Hepatocyte (in vitro differentiated cells): Measurements from ENCODE around the gene ZIC1. TPM values are rescaled to one million over a fixed set of nuclear protein-coding genes. Genes with fewer than 3 reads are reported as not detected.

ENCODE experiments used
- DNase-seq: peaks from one replicate; pipeline ENCODE4 v3.0.0-alpha.2; 2016; ENCODE audit warnings: low spot score
- H2AFZ ChIP-seq: fragments of 200-600 bp; sonication (generic); 2 replicates; pipeline ENCODE4 v1.6.0; 2016; ENCODE audit warnings: antibody characterized with exemption, mild to moderate bottlenecking
- H3K27ac ChIP-seq: fragments of 200-600 bp; sonication (generic); 2 replicates; pipeline ENCODE4 v1.5.1; 2016; ENCODE audit warnings: mild to moderate bottlenecking
- H3K27me3 ChIP-seq: fragments of 200-600 bp; sonication (generic); 2 replicates; pipeline ENCODE4 v1.6.1; 2016
- H3K36me3 ChIP-seq: fragments of 200-600 bp; sonication (generic); replicated peaks from 2 replicates; pipeline ENCODE4 v1.5.1; 2016; ENCODE audit warnings: low read depth; ENCODE audit not compliant: insufficient read depth
- H3K4me1 ChIP-seq: fragments of 200-600 bp; sonication (generic); 2 replicates; pipeline ENCODE4 v1.5.1; 2016; ENCODE audit warnings: mild to moderate bottlenecking, moderate library complexity; ENCODE audit not compliant: insufficient read depth
- H3K4me2 ChIP-seq: fragments of 200-600 bp; sonication (generic); 2 replicates; pipeline ENCODE4 v1.6.0; 2016
- H3K4me3 ChIP-seq: fragments of 200-600 bp; sonication (generic); 2 replicates; pipeline ENCODE4 v1.5.1; 2016; ENCODE audit warnings: mild to moderate bottlenecking
- H3K79me2 ChIP-seq: fragments of 200-600 bp; sonication (generic); 2 replicates; pipeline ENCODE4 v1.6.0; 2017; ENCODE audit warnings: mild to moderate bottlenecking
- H3K9me2 ChIP-seq: fragments of 200-600 bp; sonication (generic); replicated peaks from 2 replicates; pipeline ENCODE4 v1.6.0; 2017; ENCODE audit warnings: mild to moderate bottlenecking; ENCODE audit not compliant: insufficient read depth
- H3K9me3 ChIP-seq: fragments of 200-600 bp; sonication (generic); 2 replicates; pipeline ENCODE4 v1.5.1; 2016; ENCODE audit warnings: low read depth, mild to moderate bottlenecking
- H4K20me1 ChIP-seq: fragments of 200-600 bp; sonication (generic); 2 replicates; pipeline ENCODE4 v1.6.0; 2016; ENCODE audit warnings: mild to moderate bottlenecking; ENCODE audit not compliant: insufficient read depth, poor library complexity, severe bottlenecking
- CTCF ChIP-seq: fragments of 200-600 bp; sonication (generic); IDR thresholded peaks from 2 replicates; pipeline ENCODE4 v1.5.1; 2016; ENCODE audit warnings: antibody characterized with exemption, mild to moderate bottlenecking; ENCODE audit not compliant: poor library complexity
- EZH2 ChIP-seq: fragments of 200-600 bp; sonication (generic); IDR thresholded peaks from 2 replicates; pipeline ENCODE4 v1.6.1; 2016; ENCODE audit warnings: antibody characterized with exemption, mild to moderate bottlenecking, borderline replicate concordance
- EZH2phosphoT487 ChIP-seq: fragments of 200-600 bp; sonication (generic); IDR thresholded peaks from one replicate; pipeline ENCODE4 v1.6.1; 2018; ENCODE audit warnings: antibody characterized with exemption, mild to moderate bottlenecking, low read depth, moderate library complexity; ENCODE audit not compliant: unreplicated experiment, severe bottlenecking
- WGBS: methylation state at CpG from one replicate; pipeline ENCODE4 v1.1.6; 2016; ENCODE audit warnings: low lambda C conversion rate; ENCODE audit errors: missing lambda C conversion rate; 5-methylcytosine and 5-hydroxymethylcytosine counted together
- polyA plus RNA-seq: library from polyadenylated mRNA; unstranded; fragments of >200 nt; fragmentation: Nextera tagmentation; extraction: Ambion mirVana; gene quantifications from 2 replicates; pipeline ENCODE4 v1.2.1, GENCODE V29; 2016
- total RNA-seq: library from RNA; depleted of rRNA; stranded (reverse); fragments of >200 nt; gene quantifications from 2 replicates; pipeline ENCODE4 v1.2.3, GENCODE V29; 2014

ZIC1 gene
- total and polyA plus RNA-seq, 2 experiments from 2014 or later = 0.10 TPM; not detected in 1

- Histone ChIP-seq H3K79me2 (no peaks in the 10 kb centered on the region), H3K27ac (no peak overlapping the region), H3K27me3 (peaks cover 99% of the 10 kb centered on the region), H3K9me3 (no peaks in the 10 kb centered on the region), H3K4me1 (no peaks in the 10 kb centered on the region), H3K4me3 (no peak overlapping the region), H4K20me1 (no peaks in the 10 kb centered on the region), H3K36me3 (no peaks in the 10 kb centered on the region), H3K4me2 (no peak overlapping the region), H3K9me2 (no peaks in the 10 kb centered on the region), H2AFZ (no peak overlapping the region)
- 23% methylated on average over 23 of the region's 23 CpGs for WGBS
- TF ChIP-seq EZH2 (peak; percentile 50), EZH2phosphoT487 (no peak), CTCF (no peak)
- no peak for DNase-seq
These were observed 23.8 kb upstream of the ZIC1 start for GRCh38 chr3:147385059-147386012.

- Histone ChIP-seq H3K4me2 (no peak overlapping the region), H3K36me3 (no peaks in the 10 kb centered on the region), H3K27me3 (peaks cover 100% of the 10 kb centered on the region), H3K4me1 (peaks cover 5% of the 10 kb centered on the region), H3K9me3 (no peaks in the 10 kb centered on the region), H3K4me3 (no peak overlapping the region), H2AFZ (no peak overlapping the region), H4K20me1 (no peaks in the 10 kb centered on the region), H3K79me2 (no peaks in the 10 kb centered on the region), H3K9me2 (no peaks in the 10 kb centered on the region), H3K27ac (no peak overlapping the region)
- TF ChIP-seq EZH2phosphoT487 (no peak), EZH2 (no peak), CTCF (no peak)
- no peak for DNase-seq
- 15% methylated on average over 10 of the region's 10 CpGs for WGBS
These were observed 21.8 kb upstream of the ZIC1 start for GRCh38 chr3:147387291-147387884.

GRCh38 chr3:147387885-147388699, 21.1 kb upstream of the ZIC1 start:
- H3K4me3 ChIP-seq = no peak overlapping the region
- H3K36me3 ChIP-seq = no peaks in the 10 kb centered on the region
- no peak overlapping the region for H3K27ac ChIP-seq
- TF ChIP-seq EZH2 (peak; percentile 74), EZH2phosphoT487 (peak; percentile 33), CTCF (no peak)
- no peak overlapping the region for H3K4me2 ChIP-seq
- WGBS = 5% methylated on average over 36 of the region's 36 CpGs
- peaks cover 8% of the 10 kb centered on the region for H3K4me1 ChIP-seq
- no peaks in the 10 kb centered on the region for H4K20me1 ChIP-seq
- peaks cover 100% of the 10 kb centered on the region for H3K27me3 ChIP-seq
- H3K9me2 ChIP-seq = no peaks in the 10 kb centered on the region
- H2AFZ ChIP-seq = no peak overlapping the region
- no peak for DNase-seq
- no peaks in the 10 kb centered on the region for H3K9me3 ChIP-seq
- no peaks in the 10 kb centered on the region for H3K79me2 ChIP-seq
